Measurements from ENCODE around the gene RFX1.

- TF ChIP-seq EZH2phosphoT487 (IDR thresholded peaks at IDR 0.05; ENCODE audit: borderline replicate concordance, low read depth, low read length) = no peak
- no peak for TF ChIP-seq CTCF (conservative IDR thresholded peaks at IDR 0.05; ENCODE audit: low read length)
Measured at GRCh38 chr19:13926010-13926409, 80.1 kb downstream of the RFX1 start.

Measured in OCI-LY7 (cell line).